ENCODE measurements around the gene FBXO34.
A peak's percentile ranks its signal among the peaks of the same experiment; 100 is the strongest.

Gene FBXO34

DNA sequence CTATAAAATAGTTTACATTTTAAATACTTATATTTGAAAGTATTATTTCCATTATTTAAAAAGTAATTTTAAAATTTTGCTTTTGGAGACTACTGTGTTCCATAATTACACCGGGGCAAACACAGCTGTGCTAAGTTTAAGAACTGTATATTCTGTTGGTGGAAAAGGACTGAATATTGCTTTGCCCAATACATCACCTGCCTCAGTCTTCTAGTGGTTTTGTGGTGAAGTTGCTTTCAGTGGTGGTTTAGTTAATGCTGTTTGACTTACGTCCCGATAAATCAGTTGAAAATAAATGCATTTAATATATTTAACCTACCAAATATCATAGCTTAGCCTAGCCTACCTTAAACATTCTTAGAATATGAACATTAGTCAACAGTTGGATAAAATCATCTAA is 23.4 kb downstream of the FBXO34 start:
- TF ChIP-seq, protein P1, sequence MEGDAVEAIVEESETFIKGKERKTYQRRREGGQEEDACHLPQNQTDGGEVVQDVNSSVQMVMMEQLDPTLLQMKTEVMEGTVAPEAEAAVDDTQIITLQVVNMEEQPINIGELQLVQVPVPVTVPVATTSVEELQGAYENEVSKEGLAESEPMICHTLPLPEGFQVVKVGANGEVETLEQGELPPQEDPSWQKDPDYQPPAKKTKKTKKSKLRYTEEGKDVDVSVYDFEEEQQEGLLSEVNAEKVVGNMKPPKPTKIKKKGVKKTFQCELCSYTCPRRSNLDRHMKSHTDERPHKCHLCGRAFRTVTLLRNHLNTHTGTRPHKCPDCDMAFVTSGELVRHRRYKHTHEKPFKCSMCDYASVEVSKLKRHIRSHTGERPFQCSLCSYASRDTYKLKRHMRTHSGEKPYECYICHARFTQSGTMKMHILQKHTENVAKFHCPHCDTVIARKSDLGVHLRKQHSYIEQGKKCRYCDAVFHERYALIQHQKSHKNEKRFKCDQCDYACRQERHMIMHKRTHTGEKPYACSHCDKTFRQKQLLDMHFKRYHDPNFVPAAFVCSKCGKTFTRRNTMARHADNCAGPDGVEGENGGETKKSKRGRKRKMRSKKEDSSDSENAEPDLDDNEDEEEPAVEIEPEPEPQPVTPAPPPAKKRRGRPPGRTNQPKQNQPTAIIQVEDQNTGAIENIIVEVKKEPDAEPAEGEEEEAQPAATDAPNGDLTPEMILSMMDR (IDR thresholded peaks at IDR 0.05; ENCODE audit: low read depth, low read length, missing control alignments) = no peak
- H3K27ac ChIP-seq = no peak overlapping the region
- in situ Hi-C loops (cut with HindIII; ENCODE audit: low pct_ligation_motif_present, low sequenced_read_pairs) = no loop called here
- DNase-seq = no peak
- H3K36me3 ChIP-seq (replicated peaks) = no peaks in the 10 kb centered on the region
- no peak overlapping the region for H3K4me3 ChIP-seq (ENCODE audit: low read depth, low read length)
- H3K27me3 ChIP-seq (replicated peaks) = no peaks in the 10 kb centered on the region

DNA sequence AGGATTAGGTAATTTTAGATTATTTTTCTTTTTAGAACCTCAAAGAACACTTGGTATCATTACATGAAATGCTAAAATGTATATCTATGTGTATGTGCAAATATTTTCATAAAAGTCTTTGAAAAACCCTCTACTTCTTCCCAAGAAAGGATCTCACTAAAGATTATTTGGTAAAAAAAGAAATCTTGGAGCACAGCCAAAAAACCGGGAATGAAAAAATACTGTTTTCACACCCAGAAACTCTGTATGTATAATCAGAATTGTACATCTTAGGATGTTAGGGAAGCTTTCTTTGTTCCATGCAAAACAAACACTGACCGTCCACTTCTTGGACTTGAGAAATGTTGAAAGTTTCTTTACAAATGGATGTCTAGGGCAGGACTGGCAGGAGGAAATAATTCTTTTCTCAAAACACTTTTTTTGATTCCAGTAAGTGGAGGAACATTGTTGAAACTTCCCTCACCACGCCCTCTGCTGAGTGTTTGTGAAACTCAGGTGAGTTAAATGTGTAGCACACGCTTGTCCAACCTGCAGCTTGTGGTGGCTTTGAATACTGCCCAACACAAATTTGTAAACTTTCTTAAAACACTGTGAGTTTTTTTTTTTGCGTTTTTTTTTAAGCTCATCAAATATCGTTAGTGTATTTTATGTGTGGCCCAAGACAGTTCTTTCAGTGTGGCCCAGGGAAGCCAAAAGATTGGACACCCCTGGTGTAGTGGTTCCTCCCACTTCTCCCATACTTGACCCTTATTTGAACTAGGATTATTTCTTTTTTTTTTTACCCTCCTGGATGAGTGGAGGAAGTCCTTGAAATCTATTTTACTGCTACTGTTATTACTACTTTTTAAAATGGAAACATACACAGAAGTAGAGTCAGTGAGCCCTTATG is 26.6 kb downstream of the FBXO34 start:
- Histone ChIP-seq H3K4me3 (ENCODE audit: low read depth, low read length) (no peak overlapping the region), H3K36me3 (replicated peaks) (no peaks in the 10 kb centered on the region), H3K27ac (no peak overlapping the region), H3K27me3 (replicated peaks) (no peaks in the 10 kb centered on the region)
- DNase-seq = no peak
- TF ChIP-seq, protein P1 (IDR thresholded peaks at IDR 0.05; ENCODE audit: low read depth, low read length, missing control alignments) = no peak
- in situ Hi-C loops (cut with HindIII; ENCODE audit: low pct_ligation_motif_present, low sequenced_read_pairs) = no loop called here

DNA sequence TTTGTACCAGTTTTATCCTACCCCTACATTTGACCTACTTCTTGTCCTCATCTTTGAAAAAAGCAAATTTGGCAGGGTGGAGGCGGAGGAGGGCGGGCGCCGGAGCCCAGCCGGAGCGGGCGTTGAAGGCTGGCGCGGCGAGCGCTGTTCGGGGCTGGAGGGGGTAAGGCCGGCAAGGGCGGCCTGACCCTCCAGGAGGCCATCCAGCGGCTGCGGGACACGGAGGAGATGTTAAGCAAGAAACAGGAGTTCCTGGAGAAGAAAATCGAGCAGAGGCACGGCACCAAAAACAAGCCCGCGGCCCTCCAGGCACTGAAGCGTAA is 27.2 kb downstream of the FBXO34 start:
- Histone ChIP-seq H3K27ac (no peak overlapping the region), H3K27me3 (replicated peaks) (no peaks in the 10 kb centered on the region), H3K4me3 (ENCODE audit: low read depth, low read length) (no peak overlapping the region), H3K36me3 (replicated peaks) (no peaks in the 10 kb centered on the region)
- DNase-seq = no peak
- TF ChIP-seq, protein P1 (IDR thresholded peaks at IDR 0.05; ENCODE audit: low read depth, low read length, missing control alignments) = no peak
- in situ Hi-C loops (cut with HindIII; ENCODE audit: low pct_ligation_motif_present, low sequenced_read_pairs) = no loop called here

DNA sequence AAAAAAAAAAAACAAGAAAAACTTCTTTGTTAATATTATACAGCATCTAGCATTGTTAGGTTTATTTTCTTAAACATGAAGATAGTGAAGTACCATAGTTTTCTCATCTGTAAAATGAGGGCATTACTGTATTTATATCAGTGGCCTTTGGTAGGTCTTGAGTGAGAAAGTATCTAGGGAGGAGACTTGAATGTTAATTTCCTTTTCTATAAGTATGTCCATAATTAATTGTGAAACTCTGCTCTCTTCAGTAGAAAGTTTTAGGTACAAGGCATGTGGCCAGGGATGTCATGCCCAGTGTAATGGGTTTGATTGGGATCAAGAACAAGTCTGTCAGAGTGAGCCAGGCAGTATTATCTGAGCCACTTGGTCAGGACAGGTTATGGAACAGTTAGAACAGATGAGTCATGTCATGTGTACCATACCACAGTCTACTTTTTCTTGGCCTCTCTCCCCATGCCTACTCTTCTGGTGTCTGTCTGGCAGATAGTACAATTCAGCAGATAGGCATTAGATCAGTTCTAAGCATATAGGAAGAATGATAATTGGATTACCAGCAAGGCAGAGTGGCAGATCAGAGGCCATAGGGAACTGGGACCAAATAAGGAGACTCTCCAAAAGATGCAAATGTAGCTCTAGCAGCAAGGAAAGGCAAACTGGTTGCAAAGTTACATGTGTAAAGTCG is 30.4 kb downstream of the FBXO34 start:
- TF ChIP-seq, protein P1 (IDR thresholded peaks at IDR 0.05; ENCODE audit: low read depth, low read length, missing control alignments) = no peak
- Histone ChIP-seq H3K27ac (no peak overlapping the region), H3K4me3 (ENCODE audit: low read depth, low read length) (no peak overlapping the region), H3K36me3 (replicated peaks) (no peaks in the 10 kb centered on the region), H3K27me3 (replicated peaks) (no peaks in the 10 kb centered on the region)
- DNase-seq = peak; percentile 67
- in situ Hi-C loops (cut with HindIII; ENCODE audit: low pct_ligation_motif_present, low sequenced_read_pairs) = no loop called here

DNA sequence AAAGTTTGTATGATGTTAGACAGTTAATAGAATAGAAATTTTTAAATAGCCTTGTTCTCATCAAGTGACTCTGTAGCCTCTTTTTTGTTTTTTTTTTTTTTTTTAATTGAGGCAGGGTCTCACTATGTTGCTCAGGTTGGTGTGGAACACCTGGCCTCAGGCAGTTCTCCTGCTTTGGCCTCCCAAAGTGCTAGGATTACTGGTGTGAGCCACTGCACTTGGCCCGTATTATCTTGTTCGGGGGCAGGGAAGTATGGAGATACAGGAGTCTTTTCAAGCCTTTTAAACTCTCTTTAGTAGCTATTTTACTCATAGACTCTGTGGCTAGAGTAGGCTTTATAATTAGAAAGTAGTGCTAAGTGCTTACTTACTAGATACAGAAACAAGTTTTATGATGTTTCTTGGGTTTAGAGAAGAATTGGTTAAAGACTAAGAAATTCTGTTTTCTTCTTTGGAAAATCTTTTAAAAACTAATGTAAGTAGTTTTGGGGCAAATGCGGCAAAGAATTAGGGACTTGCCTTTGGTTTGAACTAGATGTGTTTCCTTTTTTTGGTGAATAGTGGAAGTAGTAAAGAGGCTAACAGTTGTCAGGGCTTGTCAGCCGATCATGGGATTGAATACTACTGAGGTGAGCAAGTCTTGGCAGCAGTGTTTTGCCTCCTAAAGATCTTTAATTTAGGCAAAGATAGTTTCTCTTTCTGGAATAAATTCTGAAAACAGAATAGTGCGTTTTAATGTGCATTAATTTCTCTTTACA is 31.3 kb downstream of the FBXO34 start:
- no peak for DNase-seq
- H3K36me3 ChIP-seq (replicated peaks) = no peaks in the 10 kb centered on the region
- TF ChIP-seq, protein P1 (IDR thresholded peaks at IDR 0.05; ENCODE audit: low read depth, low read length, missing control alignments) = no peak
- no peak overlapping the region for H3K4me3 ChIP-seq (ENCODE audit: low read depth, low read length)
- no peaks in the 10 kb centered on the region for H3K27me3 ChIP-seq (replicated peaks)
- in situ Hi-C loops (cut with HindIII; ENCODE audit: low pct_ligation_motif_present, low sequenced_read_pairs) = no loop called here
- no peak overlapping the region for H3K27ac ChIP-seq

All from brain microvascular endothelial cell (primary cell).